ENCODE results near the gene FAM131B.

FAM131B gene

GRCh38 chr7:143321734-143322133, 40.8 kb downstream of the FAM131B start:
- H3K27ac ChIP-seq (ENCODE audit: insufficient read depth, low read length, poor library complexity, severe bottlenecking): no peak overlapping the region
- H3K27me3 ChIP-seq (replicated peaks; ENCODE audit: control insufficient read depth, insufficient read depth, low read length, poor library complexity, severe bottlenecking): no peaks in the 10 kb centered on the region
- no peak for DNase-seq
- no peaks in the 10 kb centered on the region for H3K4me1 ChIP-seq (ENCODE audit: control insufficient read depth, insufficient read depth, low read length, poor library complexity, severe bottlenecking)
- no peaks in the 10 kb centered on the region for H3K9me3 ChIP-seq (ENCODE audit: control insufficient read depth, low read length)
- H3K4me3 ChIP-seq (ENCODE audit: insufficient read depth, low read depth, low read length, poor library complexity, severe bottlenecking): no peak overlapping the region
- no peaks in the 10 kb centered on the region for H3K36me3 ChIP-seq (ENCODE audit: control insufficient read depth, insufficient read depth, low read length)

DNA sequence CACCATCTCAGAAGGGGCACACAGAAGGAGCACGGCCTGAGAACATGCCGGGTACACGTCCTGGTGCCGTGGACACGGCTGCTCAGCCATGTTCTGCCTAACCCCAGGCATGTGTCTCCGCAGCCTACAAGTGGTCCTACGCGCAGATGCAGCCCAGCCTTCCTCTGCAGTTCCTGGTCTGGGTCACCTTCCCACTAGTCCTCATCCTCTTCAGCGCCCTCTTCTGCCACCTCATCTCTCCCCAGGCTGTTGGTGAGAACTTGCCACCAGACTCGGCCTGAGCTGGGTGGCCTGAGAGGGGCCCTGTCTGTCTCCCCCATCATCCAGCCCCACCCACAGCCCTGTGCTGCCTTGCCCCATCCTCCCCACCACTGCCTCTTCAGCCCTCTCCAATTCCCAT, 41.3 kb downstream of the FAM131B start:
- DNase-seq: no peak
- H3K36me3 ChIP-seq (ENCODE audit: control insufficient read depth, insufficient read depth, low read length): no peaks in the 10 kb centered on the region

GRCh38 chr7:143320620-143321019, 41.9 kb downstream of the FAM131B start:
- H3K9me3 ChIP-seq (ENCODE audit: control insufficient read depth, low read length): no peaks in the 10 kb centered on the region
- H3K36me3 ChIP-seq (ENCODE audit: control insufficient read depth, insufficient read depth, low read length): no peaks in the 10 kb centered on the region
- no peaks in the 10 kb centered on the region for H3K4me1 ChIP-seq (ENCODE audit: control insufficient read depth, insufficient read depth, low read length, poor library complexity, severe bottlenecking)
- no peaks in the 10 kb centered on the region for H3K27me3 ChIP-seq (replicated peaks; ENCODE audit: control insufficient read depth, insufficient read depth, low read length, poor library complexity, severe bottlenecking)
- H3K4me3 ChIP-seq (ENCODE audit: insufficient read depth, low read depth, low read length, poor library complexity, severe bottlenecking): no peak overlapping the region
- no peak for DNase-seq
- H3K27ac ChIP-seq (ENCODE audit: insufficient read depth, low read length, poor library complexity, severe bottlenecking): no peak overlapping the region

More for the DNA sequence above, 41.3 kb downstream of the FAM131B start:
- Histone ChIP-seq H3K27ac (ENCODE audit: insufficient read depth, low read length, poor library complexity, severe bottlenecking) (no peak overlapping the region), H3K27me3 (replicated peaks; ENCODE audit: control insufficient read depth, insufficient read depth, low read length, poor library complexity, severe bottlenecking) (no peaks in the 10 kb centered on the region), H3K4me3 (ENCODE audit: insufficient read depth, low read depth, low read length, poor library complexity, severe bottlenecking) (no peak overlapping the region), H3K9me3 (ENCODE audit: control insufficient read depth, low read length) (no peaks in the 10 kb centered on the region), H3K4me1 (ENCODE audit: control insufficient read depth, insufficient read depth, low read length, poor library complexity, severe bottlenecking) (no peaks in the 10 kb centered on the region)

- Histone ChIP-seq H3K4me3 (ENCODE audit: insufficient read depth, low read depth, low read length, poor library complexity, severe bottlenecking) (no peak overlapping the region), H3K9me3 (ENCODE audit: control insufficient read depth, low read length) (no peaks in the 10 kb centered on the region), H3K36me3 (ENCODE audit: control insufficient read depth, insufficient read depth, low read length) (no peaks in the 10 kb centered on the region), H3K27me3 (replicated peaks; ENCODE audit: control insufficient read depth, insufficient read depth, low read length, poor library complexity, severe bottlenecking) (no peaks in the 10 kb centered on the region), H3K27ac (ENCODE audit: insufficient read depth, low read length, poor library complexity, severe bottlenecking) (no peak overlapping the region), H3K4me1 (ENCODE audit: control insufficient read depth, insufficient read depth, low read length, poor library complexity, severe bottlenecking) (no peaks in the 10 kb centered on the region)
- no peak for DNase-seq
These were observed 43.9 kb downstream of the FAM131B start for GRCh38 chr7:143318661-143319060.

DNA sequence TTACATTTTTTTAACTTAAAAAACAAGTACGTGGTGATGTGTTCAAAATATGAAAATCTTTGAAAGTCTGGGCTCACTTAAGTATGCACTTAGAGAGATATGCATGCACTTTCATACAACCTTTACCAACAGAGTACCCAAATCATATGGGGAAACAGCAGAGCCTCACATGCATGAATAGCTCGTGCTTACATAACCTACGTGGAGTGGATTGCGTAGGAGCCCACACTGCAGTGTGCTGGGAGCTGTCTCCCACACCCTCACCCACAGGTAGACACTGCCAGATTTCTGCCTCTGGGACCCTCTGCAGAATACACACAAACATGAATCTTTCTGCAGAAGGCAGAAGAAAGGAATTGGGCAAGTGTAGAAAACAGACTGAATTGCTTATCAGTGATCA, 46.0 kb downstream of the FAM131B start:
- no peak for DNase-seq
- Histone ChIP-seq H3K4me1 (ENCODE audit: control insufficient read depth, insufficient read depth, low read length, poor library complexity, severe bottlenecking) (no peaks in the 10 kb centered on the region), H3K4me3 (ENCODE audit: insufficient read depth, low read depth, low read length, poor library complexity, severe bottlenecking) (no peak overlapping the region), H3K36me3 (ENCODE audit: control insufficient read depth, insufficient read depth, low read length) (no peaks in the 10 kb centered on the region), H3K27me3 (replicated peaks; ENCODE audit: control insufficient read depth, insufficient read depth, low read length, poor library complexity, severe bottlenecking) (no peaks in the 10 kb centered on the region), H3K9me3 (ENCODE audit: control insufficient read depth, low read length) (no peaks in the 10 kb centered on the region), H3K27ac (ENCODE audit: insufficient read depth, low read length, poor library complexity, severe bottlenecking) (no peak overlapping the region)

DNA sequence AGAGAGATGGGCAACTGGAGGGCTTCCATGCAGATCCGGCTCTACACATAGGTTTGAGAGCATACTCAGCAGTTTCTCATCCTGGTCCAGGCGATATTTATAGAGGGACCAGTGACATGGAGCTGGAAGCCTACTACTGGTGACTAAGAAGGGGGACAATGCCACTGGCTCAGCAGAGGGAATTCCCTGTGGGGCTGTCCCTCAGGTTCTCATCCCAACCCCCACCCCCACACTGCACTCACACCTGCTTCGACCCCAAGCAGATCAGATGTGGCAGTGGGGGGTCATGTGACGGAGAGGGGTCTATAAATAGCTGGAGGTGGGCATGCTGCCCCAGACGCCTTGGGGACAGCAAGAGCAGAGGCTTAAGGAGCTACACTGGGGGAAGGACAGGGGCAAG, 46.7 kb downstream of the FAM131B start, which contains the start of gene CLCN1:
Gene CLCN1 (plus strand): TSS at position 336 of the 400 bp plus-strand sequence. CDS start 102 bp downstream, outside the sequence.
- Histone ChIP-seq H3K36me3 (ENCODE audit: control insufficient read depth, insufficient read depth, low read length) (no peaks in the 10 kb centered on the region), H3K27me3 (replicated peaks; ENCODE audit: control insufficient read depth, insufficient read depth, low read length, poor library complexity, severe bottlenecking) (no peaks in the 10 kb centered on the region), H3K27ac (ENCODE audit: insufficient read depth, low read length, poor library complexity, severe bottlenecking) (no peak within 1 kb of the TSS), H3K9me3 (ENCODE audit: control insufficient read depth, low read length) (no peaks in the 10 kb centered on the region), H3K4me1 (ENCODE audit: control insufficient read depth, insufficient read depth, low read length, poor library complexity, severe bottlenecking) (no peaks in the 10 kb centered on the region), H3K4me3 (ENCODE audit: insufficient read depth, low read depth, low read length, poor library complexity, severe bottlenecking) (no peak within 1 kb of the TSS)
- no peak for DNase-seq

GRCh38 chr7:143314127-143314526, 48.4 kb downstream of the FAM131B start:
- DNase-seq: no peak
- Histone ChIP-seq H3K27ac (ENCODE audit: insufficient read depth, low read length, poor library complexity, severe bottlenecking) (no peak overlapping the region), H3K4me1 (ENCODE audit: control insufficient read depth, insufficient read depth, low read length, poor library complexity, severe bottlenecking) (peaks cover 5% of the 10 kb centered on the region)

GRCh38 chr7:143308632-143309031, 53.9 kb downstream of the FAM131B start:
- H3K27me3 ChIP-seq (replicated peaks; ENCODE audit: control insufficient read depth, insufficient read depth, low read length, poor library complexity, severe bottlenecking): no peaks in the 10 kb centered on the region
- H3K9me3 ChIP-seq (ENCODE audit: control insufficient read depth, low read length): no peaks in the 10 kb centered on the region
- H3K4me3 ChIP-seq (ENCODE audit: insufficient read depth, low read depth, low read length, poor library complexity, severe bottlenecking): no peak overlapping the region
- DNase-seq: no peak
- peaks cover 5% of the 10 kb centered on the region for H3K4me1 ChIP-seq (ENCODE audit: control insufficient read depth, insufficient read depth, low read length, poor library complexity, severe bottlenecking)
- no peak overlapping the region for H3K27ac ChIP-seq (ENCODE audit: insufficient read depth, low read length, poor library complexity, severe bottlenecking)
- peaks cover 28% of the 10 kb centered on the region for H3K36me3 ChIP-seq (ENCODE audit: control insufficient read depth, insufficient read depth, low read length)

More at GRCh38 chr7:143314127-143314526, 48.4 kb downstream of the FAM131B start:
- Histone ChIP-seq H3K9me3 (ENCODE audit: control insufficient read depth, low read length) (no peaks in the 10 kb centered on the region), H3K27me3 (replicated peaks; ENCODE audit: control insufficient read depth, insufficient read depth, low read length, poor library complexity, severe bottlenecking) (no peaks in the 10 kb centered on the region), H3K4me3 (ENCODE audit: insufficient read depth, low read depth, low read length, poor library complexity, severe bottlenecking) (no peak overlapping the region), H3K36me3 (ENCODE audit: control insufficient read depth, insufficient read depth, low read length) (no peaks in the 10 kb centered on the region)

- H3K27ac ChIP-seq (ENCODE audit: insufficient read depth, low read length, poor library complexity, severe bottlenecking): no peak overlapping the region
- H3K9me3 ChIP-seq (ENCODE audit: control insufficient read depth, low read length): no peaks in the 10 kb centered on the region
- no peaks in the 10 kb centered on the region for H3K27me3 ChIP-seq (replicated peaks; ENCODE audit: control insufficient read depth, insufficient read depth, low read length, poor library complexity, severe bottlenecking)
- no peak overlapping the region for H3K4me3 ChIP-seq (ENCODE audit: insufficient read depth, low read depth, low read length, poor library complexity, severe bottlenecking)
- peak; percentile 37 to 43 (median 40) for DNase-seq
- H3K4me1 ChIP-seq (ENCODE audit: control insufficient read depth, insufficient read depth, low read length, poor library complexity, severe bottlenecking): peaks cover 4% of the 10 kb centered on the region
- H3K36me3 ChIP-seq (ENCODE audit: control insufficient read depth, insufficient read depth, low read length): peaks cover 53% of the 10 kb centered on the region
These were observed 57.0 kb downstream of the FAM131B start for GRCh38 chr7:143305423-143306070.

GRCh38 chr7:143304938-143305337, 57.6 kb downstream of the FAM131B start:
- Histone ChIP-seq H3K36me3 (ENCODE audit: control insufficient read depth, insufficient read depth, low read length) (peaks cover 59% of the 10 kb centered on the region), H3K27ac (ENCODE audit: insufficient read depth, low read length, poor library complexity, severe bottlenecking) (no peak overlapping the region), H3K9me3 (ENCODE audit: control insufficient read depth, low read length) (no peaks in the 10 kb centered on the region)

More at GRCh38 chr7:143304938-143305337, 57.6 kb downstream of the FAM131B start:
- no peaks in the 10 kb centered on the region for H3K27me3 ChIP-seq (replicated peaks; ENCODE audit: control insufficient read depth, insufficient read depth, low read length, poor library complexity, severe bottlenecking)
- no peaks in the 10 kb centered on the region for H3K4me1 ChIP-seq (ENCODE audit: control insufficient read depth, insufficient read depth, low read length, poor library complexity, severe bottlenecking)
- H3K4me3 ChIP-seq (ENCODE audit: insufficient read depth, low read depth, low read length, poor library complexity, severe bottlenecking): no peak overlapping the region
- DNase-seq: no peak
